Measurements from ENCODE around the gene CX3CR1.
"Not testable (repeated sequence)": the region's sequence is repeated elsewhere in the genome, so short reads cannot be mapped to it uniquely, and the experiment has no call there.

The CX3CR1 gene

DNA sequence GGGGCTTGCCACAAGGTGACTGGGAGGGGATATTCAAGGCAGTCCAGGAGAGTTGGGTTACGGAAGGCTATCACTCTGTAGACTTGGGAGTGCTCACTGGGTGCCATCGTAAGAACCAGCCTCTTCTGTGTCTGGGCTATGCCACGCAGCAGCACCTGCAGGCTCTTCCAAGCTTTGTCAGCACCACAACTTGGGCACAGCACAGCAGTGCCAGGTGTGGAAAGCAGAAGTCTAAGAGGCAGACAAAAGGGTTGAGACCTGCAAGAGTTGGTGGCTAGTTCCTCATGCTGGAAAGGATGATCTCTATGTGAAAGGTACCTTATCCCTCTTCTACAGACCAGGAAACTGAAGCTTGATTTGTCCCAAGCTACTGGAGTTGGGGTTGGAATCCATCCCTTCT, 15.8 kb downstream of the CX3CR1 start:
- DNase-seq = no peak

- DNase-seq = no peak
These were observed 16.3 kb downstream of the CX3CR1 start for GRCh38 chr3:39263576-39263975.

- no peak for DNase-seq
These were observed 17.0 kb downstream of the CX3CR1 start for GRCh38 chr3:39262846-39263245.

DNA sequence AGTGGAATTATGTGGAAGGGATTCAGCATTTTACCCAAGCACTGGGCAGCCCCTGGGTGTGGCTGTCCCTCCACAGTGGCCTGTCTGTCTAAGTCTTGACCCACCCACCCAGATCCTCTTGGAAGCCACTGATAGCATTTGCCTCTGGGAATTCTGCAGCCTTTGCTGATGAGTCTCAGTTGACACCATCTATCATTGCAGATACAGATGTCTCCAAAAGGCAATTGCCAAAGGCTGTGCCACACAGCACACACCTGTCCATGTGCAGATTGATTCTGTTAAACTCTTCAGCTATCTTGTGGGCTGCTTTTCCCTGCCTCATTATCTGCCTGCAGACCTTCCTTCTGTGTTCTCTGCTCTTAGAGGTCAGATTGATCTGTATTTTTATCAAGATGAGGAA, 18.1 kb downstream of the CX3CR1 start:
- no peak for DNase-seq

GRCh38 chr3:39260957-39261356, 18.9 kb downstream of the CX3CR1 start:
- peak; percentile 0 for DNase-seq

DNA sequence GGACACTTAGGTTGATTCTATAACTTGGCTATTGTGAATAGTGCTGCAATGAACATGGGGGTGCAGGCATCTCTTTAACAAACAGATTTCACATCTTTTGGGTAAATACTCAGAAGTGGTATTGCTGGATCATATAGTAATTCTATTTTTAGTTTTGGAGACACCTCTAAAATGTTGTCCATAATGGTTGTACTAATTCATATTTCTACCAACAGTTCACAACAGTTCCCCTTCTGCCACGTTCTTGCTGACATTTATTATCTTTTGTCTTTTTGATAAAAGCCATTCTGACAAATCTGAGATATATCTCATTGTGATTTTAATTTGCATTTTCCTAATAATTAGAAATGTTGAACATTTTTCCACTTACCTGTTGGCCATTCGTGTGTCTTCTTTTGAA, 19.5 kb downstream of the CX3CR1 start:
- DNase-seq = no peak

DNA sequence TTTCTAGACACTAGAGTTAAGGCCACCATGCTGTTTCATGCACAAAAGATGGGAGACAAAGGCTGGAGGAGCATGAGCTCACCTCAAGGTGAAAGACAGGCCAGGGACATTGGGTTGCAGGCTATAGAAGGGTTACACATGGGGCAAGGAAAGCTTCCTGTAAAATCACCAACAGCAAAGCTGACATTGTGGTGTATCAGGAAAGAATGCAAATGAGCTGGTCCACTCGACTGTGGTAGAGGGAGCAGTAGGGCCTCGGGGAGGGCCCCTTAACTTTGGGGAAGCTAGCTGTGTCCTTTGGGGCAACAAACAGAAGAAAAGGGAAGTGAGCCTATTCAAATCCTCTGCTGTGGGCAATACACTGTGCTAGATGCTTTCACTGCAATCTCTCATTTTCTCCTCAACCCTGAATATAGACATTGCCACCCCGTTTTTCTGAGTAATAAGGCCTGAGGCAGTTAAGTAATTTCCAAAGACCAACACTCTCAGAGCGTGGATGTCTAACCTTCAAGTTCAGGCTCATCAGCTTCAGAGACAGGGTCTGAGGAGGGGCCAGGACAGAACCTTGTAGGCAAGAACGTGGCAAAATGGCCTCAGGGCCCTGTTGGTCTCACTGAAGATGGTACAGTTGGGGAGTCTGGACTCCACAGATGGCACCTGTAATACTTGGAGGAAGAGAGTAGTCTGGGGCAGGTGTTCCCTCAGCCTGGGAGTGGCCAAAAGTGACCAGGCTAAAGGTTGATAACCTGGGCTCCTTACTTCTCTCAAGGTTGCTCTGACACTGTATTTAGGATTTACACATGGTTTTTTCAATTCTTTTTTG, 24.1 kb downstream of the CX3CR1 start:
- no peak for DNase-seq

DNA sequence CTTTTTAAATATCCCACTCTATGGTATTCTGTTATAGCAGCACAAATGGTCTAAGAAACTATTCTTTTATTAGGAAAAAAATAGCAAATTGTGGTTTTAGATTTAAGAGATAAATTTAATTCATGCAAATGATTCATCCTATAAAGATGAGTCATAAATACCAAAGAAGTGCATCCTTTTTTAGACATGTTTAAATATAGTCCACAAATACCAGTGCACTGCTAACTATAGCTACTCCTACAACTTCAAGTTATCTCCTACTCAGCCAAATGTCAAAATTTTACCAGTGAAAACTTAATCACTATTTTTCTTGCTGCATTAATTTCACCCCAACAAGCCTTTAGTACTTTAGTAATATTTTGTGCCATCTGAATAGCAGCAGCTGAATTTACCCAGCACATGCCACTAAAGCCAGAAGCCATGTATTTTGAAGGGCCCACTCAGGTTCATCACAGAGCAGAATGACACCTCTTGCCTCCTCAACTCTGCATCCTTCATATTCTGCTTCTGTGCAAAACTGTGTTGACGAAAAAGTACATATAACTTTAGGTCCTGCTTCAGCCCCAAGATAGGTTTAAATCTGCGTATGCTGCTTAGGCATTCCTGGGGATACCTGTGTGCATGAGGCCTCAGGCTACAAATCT, 24.9 kb downstream of the CX3CR1 start:
- DNase-seq = no peak

- no peak for DNase-seq
These were observed 28.3 kb downstream of the CX3CR1 start for GRCh38 chr3:39251576-39251975.

DNA sequence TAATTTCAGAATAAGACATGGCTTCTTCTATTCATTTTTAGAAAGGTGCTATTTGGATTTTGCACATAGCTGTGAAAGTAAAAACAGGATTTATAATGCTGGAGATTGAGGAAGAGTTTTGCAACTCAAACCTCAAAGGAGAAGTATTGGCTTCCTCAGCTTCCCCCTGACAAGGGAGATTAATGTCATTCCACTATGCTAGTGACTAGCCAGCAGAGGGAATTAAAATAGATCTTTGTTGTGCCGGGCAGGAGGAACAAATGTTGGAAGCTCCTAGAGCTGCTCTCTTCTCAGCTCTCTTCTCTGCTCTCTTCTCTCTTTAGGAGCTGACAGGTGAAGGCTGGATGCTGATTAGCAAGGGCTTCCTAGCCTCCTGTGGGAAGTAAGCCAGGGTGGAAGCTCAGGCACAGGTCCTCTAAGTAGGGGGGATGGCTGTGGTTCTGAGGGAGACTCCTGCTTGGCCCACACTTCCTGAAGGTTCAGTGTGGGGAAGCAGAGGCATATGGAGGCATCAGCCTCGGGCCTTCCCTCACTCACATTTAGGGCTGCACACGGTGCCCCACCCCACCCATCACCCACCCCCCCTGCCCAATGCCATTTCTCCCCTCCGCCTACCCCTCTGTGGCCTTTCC, 29.6 kb downstream of the CX3CR1 start:
- no peak for DNase-seq

- DNase-seq = no peak
These were observed 30.3 kb downstream of the CX3CR1 start for GRCh38 chr3:39249453-39250115.

GRCh38 chr3:39241561-39241960, 38.3 kb downstream of the CX3CR1 start:
- DNase-seq = no peak

- no peak for DNase-seq
These were observed 42.8 kb downstream of the CX3CR1 start for GRCh38 chr3:39237027-39237426.

GRCh38 chr3:39234651-39235050, 45.2 kb downstream of the CX3CR1 start:
- no peak for DNase-seq

DNA sequence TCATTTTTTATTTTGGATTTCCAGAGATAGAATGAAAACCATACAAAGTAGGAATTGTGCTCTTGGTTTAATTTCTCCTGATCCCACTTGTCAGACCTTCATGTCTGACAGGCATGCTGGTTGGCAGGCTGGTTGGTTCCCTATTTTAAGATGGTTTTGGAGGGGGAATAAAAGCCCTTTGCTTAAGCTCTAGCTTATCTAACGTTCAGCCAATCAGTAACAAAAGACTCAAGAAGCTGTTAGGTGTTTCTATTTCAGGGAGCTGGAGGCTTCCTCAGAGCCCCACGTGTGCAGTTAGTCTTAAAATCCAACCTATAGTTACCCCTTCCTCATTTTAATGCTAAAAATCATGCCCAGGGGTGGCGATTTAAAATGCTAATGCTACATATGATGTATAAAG, 47.0 kb downstream of the CX3CR1 start:
- no peak for DNase-seq

DNA sequence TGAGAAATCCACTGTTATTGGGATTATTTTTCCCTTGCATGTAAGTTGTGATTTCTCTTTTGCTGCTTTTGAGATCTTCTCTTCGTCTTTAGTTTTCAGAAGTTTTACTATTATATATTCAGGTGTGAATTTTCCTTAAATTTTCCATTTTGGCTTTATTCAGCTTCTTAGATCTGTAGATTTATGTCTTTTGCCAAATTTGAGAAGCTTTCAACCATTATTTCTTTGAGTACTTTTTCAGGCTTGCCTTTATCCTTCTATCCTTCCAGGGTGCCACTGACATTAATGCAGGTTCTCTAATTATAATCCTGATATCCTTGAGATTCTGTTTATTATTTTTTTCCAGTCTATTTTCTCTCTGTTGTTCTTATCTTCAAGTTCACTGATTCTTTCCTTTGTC, 49.4 kb downstream of the CX3CR1 start:
- no peak for DNase-seq

DNA sequence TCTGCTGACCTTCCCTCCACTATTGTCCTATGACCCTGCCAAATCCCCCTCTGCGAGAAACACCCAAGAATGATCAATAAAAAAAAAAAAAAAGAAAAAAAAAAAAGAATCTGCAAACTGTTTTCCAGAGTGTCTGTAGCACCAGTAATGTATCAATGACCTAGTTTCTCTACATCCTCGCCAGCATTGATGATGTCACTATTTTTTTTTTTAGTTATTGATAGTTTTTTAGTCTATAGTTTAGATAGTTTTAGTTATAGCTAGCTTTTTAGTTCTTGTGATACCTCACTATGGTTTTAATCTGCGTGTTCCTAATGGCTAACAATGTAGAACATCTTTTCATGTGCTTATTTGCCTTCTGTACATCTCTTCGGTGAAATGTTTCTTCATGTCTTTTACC, 51.3 kb downstream of the CX3CR1 start:
- DNase-seq = no peak

- DNase-seq = not testable (repeated sequence)
These were observed 52.2 kb downstream of the CX3CR1 start for GRCh38 chr3:39227596-39227995.

DNA sequence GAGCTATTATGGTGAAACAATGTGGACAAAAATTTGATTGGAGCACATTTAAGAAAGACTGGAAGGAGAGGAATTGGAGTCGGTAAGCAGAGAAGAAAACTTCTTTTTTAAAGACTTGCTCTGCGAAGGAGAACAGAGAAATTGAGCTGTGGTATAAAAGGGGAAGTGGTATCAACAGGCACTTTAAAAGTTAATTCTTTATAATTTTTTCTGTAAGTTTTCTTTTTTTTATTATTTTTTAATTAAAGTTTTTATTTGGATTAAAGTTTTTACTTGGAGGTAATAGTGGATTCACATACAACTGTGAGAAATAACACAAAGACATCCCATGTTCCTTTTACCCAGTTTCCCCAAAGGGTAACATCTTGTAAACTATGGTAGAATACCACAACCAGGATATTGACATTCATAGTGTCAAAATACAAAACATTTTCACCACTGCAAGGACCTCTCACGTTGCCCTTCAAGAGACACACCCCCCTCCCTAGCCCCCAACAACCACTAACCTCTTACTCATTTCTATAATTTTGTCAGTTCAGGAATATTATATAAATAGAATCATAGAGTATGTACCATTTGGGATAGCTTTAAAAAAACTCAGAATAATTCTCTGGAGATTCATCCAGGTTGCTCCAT, 53.6 kb downstream of the CX3CR1 start:
- DNase-seq = no peak

- no peak for DNase-seq
These were observed 55.5 kb downstream of the CX3CR1 start for GRCh38 chr3:39224288-39224687.

GRCh38 chr3:39222939-39223338, 56.9 kb downstream of the CX3CR1 start:
- DNase-seq = no peak

GRCh38 chr3:39222462-39222861, 57.4 kb downstream of the CX3CR1 start:
- DNase-seq = no peak

DNA sequence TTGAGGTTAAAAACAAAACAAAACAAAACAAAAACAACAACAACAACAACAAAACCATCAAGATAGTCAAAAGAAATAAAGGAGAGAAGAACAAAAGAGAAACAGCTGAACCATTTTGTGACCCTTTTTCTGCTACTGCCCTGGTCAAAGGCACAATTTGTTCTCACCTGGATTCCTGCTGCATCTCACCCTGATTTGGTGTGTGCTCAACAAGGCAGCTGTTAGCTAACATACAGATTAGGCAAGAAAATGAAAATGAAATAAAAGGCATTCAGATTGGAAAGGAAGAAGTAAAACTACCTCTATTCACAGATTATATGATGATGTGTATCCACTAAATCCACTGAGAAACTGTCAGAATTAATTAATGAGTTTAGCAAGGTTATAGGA, 58.7 kb downstream of the CX3CR1 start:
- DNase-seq = no peak
